ENCODE measurements around the gene HOXD3.

HOXD3 gene

GRCh38 chr2:176156807-176157498, at the start of gene HOXD3:
Gene HOXD3, plus strand, starts transcription at chr2:176157307. Its CDS starts 11,808 bp downstream, at chr2:176169115.
- peak; percentile 62 for DNase-seq

- DNase-seq = no peak
Measured at GRCh38 chr2:176107731-176108181, 49.4 kb upstream of the HOXD3 start.

DNA sequence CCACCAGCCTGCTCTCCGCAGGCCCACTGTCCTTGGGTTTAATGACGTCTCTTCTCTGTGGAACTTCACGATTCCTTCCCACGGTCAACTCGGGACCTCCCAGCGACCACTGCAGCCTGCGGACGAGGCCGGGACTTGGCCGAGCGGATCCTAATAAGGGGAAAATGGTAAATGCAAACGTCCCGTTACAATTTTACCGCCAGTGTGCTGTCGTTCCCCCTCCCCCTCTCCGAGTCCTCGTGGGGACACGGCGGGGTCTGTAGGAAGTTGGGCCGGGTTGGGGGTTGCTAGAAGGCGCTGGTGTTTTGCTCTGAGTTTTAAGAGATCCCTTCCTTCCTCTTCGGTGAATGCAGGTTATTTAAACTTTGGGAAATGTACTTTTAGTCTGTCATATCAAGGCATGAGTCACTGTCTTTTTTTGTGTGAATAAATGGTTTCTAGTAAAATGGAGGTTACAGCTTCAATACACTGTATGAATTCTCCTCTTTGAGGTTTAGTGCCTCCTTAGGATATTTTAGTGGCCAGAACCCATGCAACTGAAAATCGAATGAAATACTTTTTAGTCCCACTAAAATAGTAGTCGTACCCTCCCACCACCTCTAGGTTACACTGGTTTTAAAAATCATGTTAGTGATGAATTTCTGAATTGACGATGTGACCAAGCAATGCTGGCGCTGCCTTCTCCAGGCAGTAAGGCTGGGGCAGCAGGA, 47.8 kb upstream of the HOXD3 start:
- DNase-seq = no peak

- no peak for DNase-seq
Measured at GRCh38 chr2:176109946-176110345, 47.2 kb upstream of the HOXD3 start.

- DNase-seq = no peak
Measured at GRCh38 chr2:176110415-176111308, 46.4 kb upstream of the HOXD3 start.

GRCh38 chr2:176111309-176111663, 45.8 kb upstream of the HOXD3 start:
- peak; percentile 90 for DNase-seq

GRCh38 chr2:176111846-176112374, 45.2 kb upstream of the HOXD3 start:
- DNase-seq = no peak

GRCh38 chr2:176112375-176113302, 44.5 kb upstream of the HOXD3 start:
- peak; percentile 74 for DNase-seq

- no peak for DNase-seq
Measured at GRCh38 chr2:176114120-176114929, 42.8 kb upstream of the HOXD3 start.

- DNase-seq = no peak
Measured at GRCh38 chr2:176114930-176115625, 42.0 kb upstream of the HOXD3 start.

DNA sequence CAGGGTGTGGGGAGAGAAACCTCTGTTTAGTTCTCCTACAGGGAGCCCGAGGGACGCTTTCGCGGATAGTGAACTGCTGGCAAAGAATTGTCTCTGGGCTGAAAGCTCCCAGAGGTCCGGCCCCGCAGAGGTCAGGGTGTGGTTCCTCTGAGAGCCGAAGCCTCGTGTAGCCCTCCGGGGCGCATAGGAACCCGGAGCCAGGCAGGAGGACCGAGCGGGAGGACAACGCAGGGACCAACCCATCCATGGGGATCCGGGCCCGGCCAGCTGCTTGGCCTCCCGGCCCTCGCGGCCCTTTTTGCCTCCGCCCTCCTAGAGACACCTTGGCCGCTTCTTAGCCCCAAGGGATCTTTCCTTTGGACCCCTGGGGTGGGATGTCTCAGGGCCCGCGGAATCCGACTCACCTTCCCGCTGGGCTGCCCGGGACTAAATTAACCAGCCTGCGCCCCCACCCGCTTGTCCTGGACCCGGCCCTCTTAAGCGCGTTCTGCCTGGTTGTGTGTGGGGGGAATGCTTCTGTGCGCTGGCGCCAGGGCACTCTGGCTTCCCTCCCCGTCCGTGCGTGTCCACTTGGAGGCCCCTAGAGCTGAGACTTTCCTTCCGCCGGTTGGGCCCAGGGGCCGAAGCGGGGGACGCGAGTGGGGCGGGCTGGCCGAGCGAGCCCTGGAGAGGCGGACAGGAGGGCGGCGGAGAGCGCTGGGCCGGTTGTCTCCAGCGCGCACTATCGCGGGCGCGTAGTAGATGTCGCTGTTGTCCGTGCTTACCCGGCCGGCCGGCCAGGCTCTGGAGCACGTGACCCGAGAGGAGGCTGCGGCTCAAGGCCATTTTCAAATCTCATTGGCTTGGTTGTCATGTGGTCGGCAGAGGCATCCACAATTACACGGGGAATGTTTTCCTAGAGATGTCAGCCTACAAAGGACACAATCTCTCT, 41.0 kb upstream of the HOXD3 start, which contains the start of gene HOXD10:
Gene HOXD10, plus strand, starts transcription at position 896 of the 931 bp plus-strand sequence. CDS start 56 bp downstream, outside the sequence.
- peak; percentile 92 for DNase-seq

- peak; percentile 49 for DNase-seq
Measured at GRCh38 chr2:176117162-176117822, 39.8 kb upstream of the HOXD3 start.

DNA sequence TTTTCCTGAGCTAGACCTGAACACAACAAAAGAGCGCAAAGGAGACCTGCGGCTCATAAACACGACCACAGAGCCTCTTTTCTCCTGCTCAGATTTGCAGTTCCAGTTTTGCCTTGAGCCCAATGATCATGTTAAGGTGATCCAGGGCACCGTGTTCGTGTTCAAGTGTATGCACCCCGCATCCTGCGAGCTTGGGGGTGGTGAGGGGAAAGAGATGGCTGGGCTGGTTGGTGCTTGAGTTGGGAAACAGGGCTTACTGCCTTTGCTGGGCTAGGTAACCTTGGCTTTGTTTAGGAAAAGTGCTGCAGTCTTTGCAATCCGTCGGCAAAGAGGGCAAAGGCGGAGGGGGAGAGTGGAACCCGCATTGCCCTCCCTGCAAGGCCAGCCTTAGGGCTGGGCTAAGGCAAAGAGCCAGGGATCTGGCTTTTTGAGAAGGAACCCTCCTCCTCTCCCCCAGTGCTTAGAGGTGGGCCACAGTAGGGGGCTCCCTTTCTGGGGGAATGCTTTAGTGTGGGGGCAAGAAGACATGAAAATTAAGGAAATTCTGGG, 39.2 kb upstream of the HOXD3 start:
- DNase-seq = peak; percentile 53

DNA sequence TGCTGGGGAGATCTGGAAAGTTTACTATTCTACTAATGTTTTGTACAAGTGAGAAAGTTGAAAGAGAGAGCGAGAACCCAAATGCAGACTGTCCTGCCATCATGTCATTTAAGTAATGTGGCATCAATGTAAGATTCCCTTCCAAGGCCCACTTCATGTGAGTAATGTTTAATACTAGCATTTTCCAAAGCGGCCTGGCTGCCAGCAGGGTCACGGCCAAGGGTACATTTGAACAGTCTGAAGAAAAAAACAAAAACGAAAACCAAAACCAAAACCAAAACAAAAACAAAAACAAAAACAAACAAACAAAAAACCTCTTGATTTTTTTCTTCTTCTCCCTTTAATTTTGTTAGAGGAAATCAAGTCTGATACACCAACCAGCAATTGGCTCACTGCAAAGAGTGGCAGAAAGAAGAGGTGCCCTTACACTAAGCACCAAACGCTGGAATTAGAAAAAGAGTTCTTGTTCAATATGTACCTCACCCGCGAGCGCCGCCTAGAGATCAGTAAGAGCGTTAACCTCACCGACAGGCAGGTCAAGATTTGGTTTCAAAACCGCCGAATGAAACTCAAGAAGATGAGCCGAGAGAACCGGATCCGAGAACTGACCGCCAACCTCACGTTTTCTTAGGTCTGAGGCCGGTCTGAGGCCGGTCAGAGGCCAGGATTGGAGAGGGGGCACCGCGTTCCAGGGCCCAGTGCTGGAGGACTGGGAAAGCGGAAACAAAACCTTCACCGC, 38.3 kb upstream of the HOXD3 start:
- DNase-seq = peak; percentile 76

GRCh38 chr2:176120364-176121189, 36.5 kb upstream of the HOXD3 start:
- no peak for DNase-seq
